Measurements from ENCODE around the gene GNPTG.

Gene GNPTG

DNA sequence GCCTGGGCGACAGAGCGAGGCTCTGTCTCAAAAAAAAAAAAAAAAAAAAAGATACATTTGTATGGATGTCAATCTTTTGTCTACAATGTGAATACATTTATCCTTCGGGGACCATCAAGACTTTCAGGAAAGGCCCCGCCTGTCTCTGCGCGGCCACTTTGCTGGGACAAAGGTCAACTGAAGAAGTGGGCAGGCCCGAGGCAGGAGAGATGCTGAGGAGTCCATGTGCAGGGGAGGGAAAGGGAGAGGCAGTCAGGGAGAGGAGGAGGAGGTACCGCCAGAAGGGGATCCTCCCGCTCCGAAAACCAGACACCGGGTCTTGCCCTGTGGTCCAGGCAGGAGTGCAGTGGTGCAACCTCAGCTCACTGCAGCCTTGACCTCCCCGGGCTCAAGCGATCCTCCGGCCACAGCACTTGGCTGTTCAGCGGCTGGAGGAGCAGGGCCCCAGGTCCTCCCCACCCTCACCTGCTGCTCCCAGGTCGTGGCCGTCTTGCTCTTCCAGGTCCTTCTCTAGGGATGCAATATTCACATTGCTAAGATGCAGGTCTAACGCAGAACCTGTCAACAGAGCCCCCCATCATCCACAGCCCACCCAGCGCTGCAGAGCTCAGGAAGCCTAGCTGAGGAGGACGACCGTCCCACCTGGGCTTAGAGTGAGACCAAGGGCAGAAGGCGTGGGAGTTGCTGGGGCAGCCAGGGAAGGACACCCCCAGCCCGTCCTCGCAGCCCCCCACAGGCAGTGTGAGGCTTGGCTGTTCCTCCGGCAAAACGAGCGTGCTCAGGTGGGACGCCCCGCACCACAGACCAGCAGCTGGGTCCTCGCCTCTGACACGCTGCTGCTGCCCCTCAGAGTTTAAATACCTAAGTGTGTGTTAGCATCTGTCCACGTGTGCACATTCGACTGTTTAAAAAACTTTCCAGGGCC is 19.6 kb downstream of the GNPTG start:
- DNase-seq (ENCODE audit: low read depth), result no peak

DNA sequence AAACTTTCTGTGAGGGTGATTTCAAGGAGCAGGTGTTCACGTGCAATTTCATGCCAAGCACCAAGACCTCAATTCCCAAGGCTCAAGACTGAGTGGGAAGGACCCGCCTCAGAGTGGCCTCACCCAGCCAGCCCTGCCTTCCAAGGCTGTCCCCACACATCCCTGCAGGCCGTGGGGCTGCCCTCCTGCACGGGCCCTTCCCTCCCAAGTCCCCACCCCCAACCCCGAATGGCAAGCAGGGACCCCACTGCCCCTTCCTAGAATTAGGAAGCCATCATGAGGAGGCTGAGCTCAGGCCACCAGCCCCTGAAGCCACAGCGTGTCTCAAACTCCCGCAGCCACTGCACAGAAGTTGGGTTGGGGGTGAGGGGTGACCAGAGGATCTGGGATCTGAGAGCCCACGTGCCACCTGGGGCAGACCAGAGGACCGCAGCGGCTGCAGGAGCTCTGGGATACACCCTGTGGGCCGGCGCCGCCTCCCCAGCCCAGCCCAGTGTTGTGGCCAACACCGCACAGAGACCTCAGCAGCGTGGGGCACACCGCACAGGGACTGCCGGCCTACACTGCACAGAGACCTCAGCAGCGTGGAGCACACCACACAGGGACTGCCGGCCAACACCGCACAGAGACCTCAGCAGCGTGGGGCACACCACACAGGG is 20.7 kb downstream of the GNPTG start:
- no peak for DNase-seq (ENCODE audit: low read depth)

DNA sequence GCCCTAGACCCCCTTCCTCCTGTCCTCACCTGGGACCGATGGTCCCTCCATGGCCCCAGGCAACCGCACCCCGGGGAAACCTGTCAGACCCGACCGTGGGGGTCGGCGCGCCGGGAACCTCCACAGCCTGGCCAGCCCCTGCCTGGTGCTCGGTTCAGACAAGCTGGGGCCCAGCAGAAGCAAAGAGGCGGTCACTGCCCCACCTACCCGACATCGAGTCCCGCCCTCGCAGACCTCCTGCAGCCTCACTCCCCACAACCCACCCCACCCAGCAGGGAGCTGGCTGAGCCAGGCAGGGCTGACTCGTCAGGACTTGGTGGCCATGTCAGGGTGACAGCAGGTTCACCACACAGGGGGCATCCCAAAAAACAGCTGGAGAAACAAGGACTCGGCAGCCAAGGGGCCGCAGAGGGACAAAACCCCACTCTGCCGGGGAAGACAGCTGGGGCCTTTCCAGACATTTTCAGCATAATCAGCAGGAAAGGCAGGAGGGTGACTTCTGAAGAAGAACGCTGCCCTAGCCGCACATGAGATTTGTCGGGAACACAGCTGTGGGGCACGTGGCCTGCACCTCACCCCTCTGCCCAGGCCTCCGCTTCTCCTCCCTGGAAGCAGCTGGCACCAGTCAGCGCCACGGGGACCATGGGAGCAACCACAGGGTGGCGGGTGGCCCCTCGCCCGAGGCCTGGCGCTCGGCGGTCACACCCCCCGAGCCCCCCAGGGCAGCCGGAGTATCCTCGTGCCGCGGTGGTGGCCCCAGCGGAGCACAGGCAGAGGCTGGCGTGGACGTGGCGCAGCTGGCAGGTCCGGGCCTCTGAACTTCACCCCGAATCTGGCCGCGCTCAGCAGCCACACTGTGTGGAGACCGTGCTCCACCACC is 22.9 kb downstream of the GNPTG start:
- DNase-seq (ENCODE audit: low read depth), result no peak

DNA sequence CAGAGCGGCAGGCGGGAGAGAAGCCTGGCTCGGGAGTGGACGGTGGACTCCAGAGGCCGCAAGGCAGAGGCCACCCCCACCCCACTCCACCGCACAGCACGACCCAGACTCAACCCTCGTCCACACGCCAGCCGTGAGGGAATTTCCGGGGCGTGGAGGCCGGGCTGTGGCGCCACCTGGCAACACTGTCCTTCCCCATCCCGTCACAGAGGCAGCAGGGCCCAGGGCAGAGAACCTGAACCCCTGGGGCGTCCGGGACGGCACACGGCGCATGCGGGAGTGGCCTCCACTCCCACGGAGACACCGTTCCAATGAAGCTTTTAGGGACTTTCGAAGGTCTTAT is 23.5 kb downstream of the GNPTG start:
- DNase-seq (ENCODE audit: low read depth), result no peak

DNA sequence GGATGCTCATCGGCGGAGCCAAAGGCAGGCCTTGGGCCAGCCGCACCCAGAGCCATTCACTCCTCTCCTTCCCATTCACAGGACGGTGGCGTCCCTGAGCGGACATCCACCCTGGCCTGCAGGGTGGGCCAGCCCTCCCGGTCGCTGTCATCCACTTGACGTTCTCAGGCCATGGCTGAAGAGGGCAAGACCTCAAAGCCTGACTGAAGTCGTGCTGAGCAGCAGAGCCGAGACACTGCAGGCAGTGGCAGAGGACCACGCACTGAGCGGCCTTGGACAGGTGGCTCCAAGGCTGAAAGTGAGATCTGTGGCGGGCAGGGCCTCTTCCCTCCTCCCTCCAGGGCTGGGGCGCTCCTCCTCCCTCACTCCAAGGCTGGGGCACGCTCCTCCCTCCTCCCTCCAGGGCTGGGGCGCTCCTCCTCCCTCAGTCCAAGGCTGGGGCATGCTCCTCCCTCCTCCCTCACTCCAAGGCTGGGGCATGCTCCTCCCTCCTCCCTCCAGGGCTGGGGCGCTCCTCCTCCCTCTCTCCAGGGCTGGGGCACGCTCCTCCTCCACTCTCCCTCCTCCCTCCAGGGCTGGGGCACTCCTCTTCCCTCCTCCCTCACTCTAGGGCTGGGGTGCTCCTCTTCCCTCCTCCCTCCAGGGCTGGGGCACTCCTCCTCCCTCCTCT is 24.1 kb downstream of the GNPTG start:
- DNase-seq (ENCODE audit: low read depth), result no peak

DNA sequence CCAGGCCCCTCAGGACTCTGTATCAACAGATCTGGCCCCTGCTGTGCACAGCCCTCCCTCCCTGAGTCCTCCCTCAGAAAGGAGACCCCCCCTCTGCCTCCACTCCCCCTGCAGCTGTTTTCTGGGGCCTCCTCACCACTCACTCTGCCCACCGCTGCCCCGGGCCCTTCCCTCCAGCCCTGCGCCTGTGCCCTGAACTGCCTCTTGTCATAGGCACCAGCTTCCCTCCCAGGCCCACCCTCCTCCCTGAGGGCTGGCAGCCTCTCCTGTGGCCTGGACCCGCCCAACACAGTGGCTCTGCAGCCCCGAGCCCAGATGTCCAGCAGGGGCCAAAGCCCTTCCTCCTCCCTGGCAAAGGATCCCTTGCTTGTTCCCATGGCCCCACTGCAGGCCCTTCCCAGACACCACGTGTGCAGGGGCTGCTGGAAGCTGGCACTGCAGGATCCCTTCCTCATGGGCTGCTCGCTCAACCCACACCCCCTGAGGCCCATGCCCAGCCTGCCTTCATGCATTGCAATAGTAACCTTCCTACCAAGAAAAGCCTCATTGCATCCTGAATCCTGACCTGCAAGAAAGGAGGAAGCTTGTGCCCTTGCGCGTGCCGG is 25.8 kb downstream of the GNPTG start:
- no peak for DNase-seq (ENCODE audit: low read depth)

DNA sequence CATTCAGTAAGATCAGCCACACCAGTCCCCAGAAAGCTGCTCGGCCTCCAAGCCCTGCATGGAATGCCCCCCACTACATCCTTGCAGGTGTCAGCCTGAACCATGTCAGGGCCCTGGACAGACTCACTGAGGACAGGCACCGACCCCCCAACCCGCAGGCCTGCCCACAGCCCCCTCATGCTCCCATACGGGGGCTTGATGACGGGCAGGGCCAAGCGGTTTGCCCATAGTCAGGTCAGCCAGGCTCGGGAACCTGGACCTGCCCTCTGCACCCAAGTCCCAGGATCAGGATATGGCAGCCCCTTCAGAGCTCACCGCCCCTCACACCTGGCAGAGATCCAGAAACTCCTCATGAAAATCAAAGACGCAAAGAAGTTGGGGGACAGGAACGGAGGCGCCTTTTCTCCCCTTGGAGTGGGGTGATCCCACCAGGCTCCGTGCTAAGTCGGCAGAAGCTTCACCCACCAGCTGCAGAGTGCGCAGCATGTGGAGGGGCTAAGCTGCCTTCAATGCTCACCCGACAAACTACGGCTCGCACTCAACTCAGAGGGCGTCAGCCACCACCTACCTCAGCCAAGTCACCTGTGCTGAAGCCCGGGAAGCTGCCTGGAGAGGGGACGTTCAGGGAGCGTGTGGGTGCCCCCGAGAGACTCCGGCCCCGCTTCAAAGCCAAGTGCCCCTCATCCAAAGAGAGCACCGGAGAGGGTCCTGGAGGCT is 26.5 kb downstream of the GNPTG start:
- DNase-seq (ENCODE audit: low read depth), result no peak

DNA sequence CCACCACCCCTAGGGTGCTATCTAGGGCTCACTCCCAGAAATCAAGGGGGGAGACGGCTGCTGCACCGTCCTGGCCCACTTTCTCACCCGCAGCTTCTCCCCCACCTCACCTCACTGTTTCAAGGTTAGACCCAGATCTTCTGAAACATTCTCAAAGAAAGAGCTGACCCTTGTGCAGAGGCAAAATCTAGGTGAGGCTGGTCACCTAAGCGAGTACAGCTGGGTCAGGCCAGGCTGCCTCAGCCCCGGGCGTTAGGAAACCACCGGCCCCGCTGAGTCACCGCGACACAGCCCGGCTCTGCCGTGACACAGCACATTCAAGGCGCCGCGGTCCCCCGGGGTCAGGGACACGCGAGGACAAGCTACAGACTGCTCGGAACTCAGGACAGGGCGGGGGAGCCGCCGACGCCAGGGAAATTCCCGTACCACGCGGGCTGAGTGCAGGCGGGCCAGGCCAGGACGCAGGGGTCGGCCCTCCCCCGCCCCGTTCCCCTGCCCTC is 27.1 kb downstream of the GNPTG start:
- no peak for DNase-seq (ENCODE audit: low read depth)

DNA sequence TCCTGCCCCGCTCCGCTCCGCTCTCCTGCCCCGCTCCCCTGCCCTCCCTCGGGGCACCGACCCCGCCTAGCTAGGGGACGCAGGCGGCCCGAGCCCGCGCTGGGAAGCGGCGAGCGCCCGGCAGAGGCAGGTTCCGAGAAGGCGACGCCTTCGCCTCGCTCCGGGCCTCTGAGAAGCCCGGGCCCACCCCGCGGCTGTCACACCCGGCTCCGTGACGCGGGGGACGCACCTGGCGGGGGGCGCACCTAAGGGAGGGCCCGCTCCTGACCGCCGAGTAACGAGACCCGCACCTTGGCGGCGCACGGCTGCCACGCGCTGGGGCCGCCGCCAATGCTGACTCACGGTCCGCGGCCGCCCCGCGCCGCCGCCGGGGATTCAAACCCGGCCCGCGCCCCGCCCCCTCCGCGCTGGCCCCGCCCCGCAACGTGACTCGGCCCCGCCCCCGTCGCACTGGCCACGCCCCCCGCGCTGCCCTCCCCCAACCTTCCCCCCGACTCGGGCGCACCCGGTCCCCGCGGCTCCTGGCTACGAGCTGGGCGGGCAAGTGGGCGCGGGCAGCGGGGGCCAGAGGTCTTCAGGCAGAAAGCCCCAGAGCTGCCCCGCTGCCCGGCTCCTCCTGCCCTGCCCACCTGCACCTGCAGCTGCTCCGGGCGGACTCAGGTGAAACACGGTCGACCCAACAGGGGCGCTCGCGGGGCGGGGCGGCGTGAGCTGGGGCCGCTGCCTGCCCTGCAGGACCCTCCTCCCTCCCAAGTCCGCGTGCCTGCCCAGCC is 27.8 kb downstream of the GNPTG start:
- no peak for DNase-seq (ENCODE audit: low read depth)

DNA sequence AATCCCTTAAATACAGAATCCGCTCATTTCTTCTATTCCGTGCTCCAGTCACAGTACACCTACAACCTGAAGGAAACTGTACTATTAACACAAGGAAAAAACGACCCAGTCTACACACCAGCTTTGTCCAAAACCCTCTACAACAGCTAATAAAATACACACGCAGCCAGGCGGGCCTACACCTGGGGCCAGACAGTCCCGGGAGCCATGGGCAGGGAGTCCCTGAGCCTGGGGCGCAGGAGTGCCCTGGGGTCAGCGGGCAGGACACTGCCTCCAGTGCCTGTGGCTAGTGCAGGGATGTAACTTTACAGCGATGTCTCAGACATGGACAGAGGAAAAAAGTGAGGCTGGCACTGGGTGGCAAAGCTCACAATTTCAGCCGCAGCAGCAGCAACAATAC is 28.5 kb downstream of the GNPTG start:
- DNase-seq (ENCODE audit: low read depth), result no peak

DNA sequence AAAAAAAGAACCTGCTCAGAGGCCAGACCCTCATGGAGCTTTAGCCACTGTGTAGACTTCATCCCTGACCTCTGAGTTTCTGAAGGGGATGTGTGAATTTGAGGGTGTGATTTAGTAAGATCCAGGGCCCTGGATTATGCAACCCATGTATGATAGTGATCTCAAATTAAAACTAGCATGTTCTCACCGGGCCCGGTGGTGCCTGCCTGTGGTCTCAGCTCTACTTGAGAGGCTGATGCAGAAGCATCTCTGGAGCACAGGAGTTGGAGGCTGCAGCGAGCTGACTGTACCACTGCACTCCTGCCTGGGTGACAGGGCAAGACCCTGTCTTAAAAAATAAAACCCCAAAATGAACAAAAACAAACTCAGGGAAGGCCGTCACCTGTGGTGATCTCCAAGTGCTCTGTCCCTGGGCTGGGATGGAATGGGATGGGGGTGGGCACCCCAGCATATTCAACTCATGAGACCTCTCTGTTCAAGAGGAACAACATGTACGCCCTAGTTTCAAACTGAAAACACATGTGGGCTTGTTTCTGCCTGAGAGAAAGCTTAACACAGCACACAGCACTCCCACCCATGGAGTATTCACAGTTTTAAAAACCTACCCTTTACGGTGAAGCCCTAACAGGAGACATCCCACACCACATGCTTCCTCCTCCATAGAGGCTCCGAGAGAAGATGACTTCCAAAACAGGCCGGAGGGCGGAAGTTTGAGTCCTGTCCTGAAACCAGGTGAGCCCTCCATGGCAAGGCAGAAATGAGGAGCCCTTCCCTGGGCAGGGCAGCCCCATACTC is 30.1 kb downstream of the GNPTG start:
- no peak for DNase-seq (ENCODE audit: low read depth)

DNA sequence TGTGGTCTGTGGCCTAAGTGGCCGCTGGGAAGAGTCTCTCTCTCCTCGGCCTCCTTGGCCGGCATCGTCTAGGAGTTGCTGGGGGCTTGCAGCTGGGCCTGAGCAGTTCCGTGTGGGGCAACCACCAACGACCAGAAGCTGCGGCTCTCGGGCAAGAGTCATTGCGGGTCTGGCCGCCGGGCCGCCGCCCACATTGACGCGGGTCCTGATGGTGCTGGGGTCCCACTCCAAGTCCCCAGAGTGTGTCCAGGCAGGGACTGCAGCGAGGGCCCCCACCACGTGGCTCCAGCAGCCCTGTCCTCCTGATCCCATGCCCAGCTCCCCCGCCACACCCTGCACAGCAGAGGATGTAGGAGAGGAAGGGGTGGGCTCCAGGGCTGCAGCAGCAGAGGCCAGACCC is 31.8 kb downstream of the GNPTG start:
- DNase-seq (ENCODE audit: low read depth), result no peak

DNA sequence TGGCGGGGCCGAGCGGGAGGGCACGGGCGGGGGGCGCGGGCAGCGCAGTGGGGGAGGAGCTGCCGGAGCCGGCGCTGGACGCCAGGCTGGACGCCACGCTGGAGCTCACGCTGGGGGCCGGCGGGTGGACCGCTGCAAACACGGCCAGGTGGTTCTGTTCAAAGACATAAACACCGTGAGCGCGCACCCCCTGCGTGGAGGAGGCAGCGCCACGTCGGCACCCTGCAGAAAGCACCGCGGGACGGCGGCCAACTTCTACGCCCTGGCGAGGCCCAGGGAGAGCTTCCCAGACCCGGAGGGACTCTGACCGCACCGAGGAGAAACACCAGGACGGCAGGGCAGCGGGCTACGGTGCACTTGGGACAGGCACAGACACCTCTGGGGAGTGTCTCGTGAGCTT is 33.5 kb downstream of the GNPTG start:
- no peak for DNase-seq (ENCODE audit: low read depth)

DNA sequence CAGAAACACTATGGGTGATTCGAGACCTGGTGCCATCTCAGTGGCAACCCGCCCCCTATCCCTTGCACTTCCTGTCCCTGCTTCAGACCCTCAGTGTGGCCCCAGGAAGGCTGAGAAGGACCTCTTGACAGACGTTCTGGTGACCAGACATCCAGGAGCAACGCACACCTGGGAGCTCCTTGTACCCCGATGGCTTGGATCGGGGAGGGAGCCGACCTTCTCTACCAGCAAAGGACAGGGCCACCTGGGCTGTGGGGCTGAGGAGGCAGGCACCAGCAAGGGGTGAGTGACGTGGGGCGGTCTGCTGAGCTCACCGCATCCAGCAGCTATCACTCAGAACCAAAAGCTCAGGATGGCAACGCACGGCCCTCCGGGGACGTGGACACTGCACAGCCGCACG is 35.6 kb downstream of the GNPTG start:
- no peak for DNase-seq (ENCODE audit: low read depth)

DNA sequence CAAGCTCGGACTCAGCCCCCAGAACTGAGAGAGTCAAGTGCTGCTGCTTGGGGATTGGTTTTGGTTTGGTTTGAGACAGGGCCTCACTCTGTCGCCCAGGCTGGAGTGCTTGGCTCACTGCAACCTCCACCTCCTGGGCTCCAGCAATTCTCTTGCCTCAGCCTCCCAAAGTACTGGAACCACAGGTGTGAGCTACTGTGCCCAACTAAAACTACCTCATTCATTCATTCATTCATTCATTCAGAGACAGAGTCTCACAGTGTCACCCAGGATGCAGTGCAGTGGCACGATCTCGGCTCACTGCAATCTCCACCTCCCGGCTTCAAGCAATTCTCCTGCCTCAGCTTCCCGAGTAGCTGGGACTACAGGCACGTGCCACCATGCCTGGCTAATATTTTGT is 38.0 kb downstream of the GNPTG start:
- no peak for DNase-seq (ENCODE audit: low read depth)

DNA sequence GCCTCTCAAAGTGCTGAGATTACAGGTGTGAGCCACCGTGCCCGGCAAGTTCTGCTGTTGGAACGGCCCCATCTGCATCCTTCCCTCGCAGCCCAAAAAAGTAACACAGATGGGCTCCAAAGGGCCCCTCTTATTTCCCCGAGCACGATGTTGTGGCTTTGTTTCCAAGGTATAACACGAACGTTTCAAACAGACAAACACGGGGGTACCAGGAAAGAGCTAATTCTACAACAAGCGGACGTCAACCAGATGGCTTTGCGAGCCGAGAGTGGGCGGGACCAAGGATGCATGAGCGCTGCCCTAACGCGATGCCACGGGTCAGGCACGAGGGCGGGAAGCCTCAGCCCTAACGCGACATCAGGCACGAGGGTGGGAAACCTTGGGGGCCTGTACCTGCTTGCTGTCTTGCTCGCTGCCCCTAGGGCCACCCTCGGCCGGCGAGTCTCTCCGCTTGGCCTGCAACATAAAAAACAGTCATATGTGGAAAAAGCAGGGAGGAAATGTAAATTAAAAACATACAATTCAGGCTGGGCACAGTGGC is 38.6 kb downstream of the GNPTG start:
- DNase-seq (ENCODE audit: low read depth), result no peak

DNA sequence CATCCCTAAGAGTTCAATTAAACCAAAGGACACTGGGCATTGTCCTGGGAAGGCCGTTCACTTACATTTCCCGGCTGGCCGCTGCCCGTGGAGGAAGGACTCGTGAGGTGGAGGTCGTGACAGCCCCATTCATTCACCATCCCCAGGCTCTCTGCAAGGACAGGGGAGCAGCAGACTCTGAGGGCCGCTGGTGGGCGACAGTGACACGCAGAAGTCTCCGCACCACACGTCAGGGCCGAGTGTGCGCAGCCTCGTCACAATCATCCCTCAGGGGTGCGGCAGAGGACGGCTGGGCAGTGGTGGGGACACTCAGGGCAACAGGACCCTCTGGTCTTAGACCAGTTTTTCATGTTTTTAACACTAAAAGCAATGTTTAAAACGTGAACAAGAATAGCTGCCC is 41.1 kb downstream of the GNPTG start:
- DNase-seq (ENCODE audit: low read depth), result no peak

DNA sequence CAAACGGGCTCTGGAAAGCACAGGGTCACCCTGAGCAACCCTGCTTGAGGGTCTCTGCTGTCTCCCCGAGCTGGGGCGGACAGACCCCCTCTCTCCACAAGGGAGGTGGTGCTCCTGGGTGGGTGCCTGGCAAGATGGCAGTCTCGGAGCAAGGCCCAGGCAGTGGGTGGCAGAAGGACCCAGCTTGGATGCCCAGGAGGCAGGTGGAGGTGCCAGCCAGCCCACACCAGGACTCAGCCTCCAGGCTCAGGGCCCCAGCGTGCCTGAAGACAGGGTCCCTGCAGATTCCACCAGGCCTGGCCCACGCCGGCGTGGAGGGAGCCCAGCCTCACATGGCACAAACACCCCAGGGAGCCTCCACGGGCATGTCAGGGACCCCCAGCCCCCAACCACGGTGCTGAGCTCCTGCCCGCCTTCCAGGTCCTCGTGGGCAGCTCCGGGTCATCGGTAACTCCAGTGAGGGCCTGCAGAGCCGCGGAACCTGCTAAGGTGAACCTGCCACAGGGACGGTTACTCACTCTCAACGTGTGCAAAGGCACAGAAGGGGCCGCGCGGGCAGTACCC is 42.0 kb downstream of the GNPTG start:
- no peak for DNase-seq (ENCODE audit: low read depth)

Data from HS-27A (cell line).